ENCODE measurements around the gene TFAP2C. TPM values are rescaled to one million over a fixed set of nuclear protein-coding genes. Genes with fewer than 3 reads are reported as not detected.

TFAP2C gene
- total RNA-seq, 1 experiment from 2014 or later: 34.8 TPM

DNA sequence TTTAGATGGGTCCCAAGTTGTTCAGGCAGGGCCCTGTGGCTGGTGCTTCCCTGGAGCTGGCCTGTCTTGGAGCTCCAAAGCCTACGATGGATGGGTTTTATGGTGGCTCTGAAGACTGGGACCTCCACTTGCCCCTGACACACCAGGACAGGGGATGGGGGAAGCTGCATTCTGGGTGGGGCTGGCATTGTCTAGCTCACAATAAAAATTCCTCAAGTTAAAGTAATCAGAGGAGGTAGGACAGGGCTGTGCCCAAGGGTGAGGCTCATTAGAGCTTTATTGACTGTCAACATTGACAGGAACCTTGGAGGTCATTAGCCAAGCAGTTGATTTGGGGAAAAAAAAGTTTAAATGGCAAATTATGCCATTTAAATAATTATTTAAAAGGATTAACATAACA, 35.7 kb downstream of the TFAP2C start:
- H3K9me3 ChIP-seq (ENCODE audit: insufficient read depth, low read depth): no peaks in the 10 kb centered on the region
- H3K4me2 ChIP-seq: no peak overlapping the region
- CTCF ChIA-PET: no interaction called here

GRCh38 chr20:56665806-56666205, 36.7 kb downstream of the TFAP2C start:
- H3K4me2 ChIP-seq: no peak overlapping the region
- no peaks in the 10 kb centered on the region for H3K9me2 ChIP-seq (ENCODE audit: insufficient read depth)
- H4K20me1 ChIP-seq (ENCODE audit: insufficient read depth): no peaks in the 10 kb centered on the region
- intact Hi-C loops (cut with micrococcal nuclease; ENCODE audit: unreplicated experiment): no loop called here
- ChIA-PET CTCF (no interaction called here), POLR2A (ENCODE audit: unreplicated experiment) (no interaction called here)
- H2AFZ ChIP-seq: no peak overlapping the region
- 0 out of 2 replicates have a peak, but pooled peaks cover 6% of the 10 kb centered on the region for H3F3A ChIP-seq (ENCODE audit: insufficient read depth, low read depth)
- no peaks in the 10 kb centered on the region for H3K9me3 ChIP-seq (ENCODE audit: insufficient read depth, low read depth)
- TF ChIP-seq CTCF (conservative IDR thresholded peaks at IDR 0.05): no peak
- TF ChIP-seq EZH2 (IDR thresholded peaks at IDR 0.05; ENCODE audit: low read depth): no peak
- H3K4me3 ChIP-seq: no peak overlapping the region
- no peaks in the 10 kb centered on the region for H3K36me3 ChIP-seq (ENCODE audit: low read depth)
- no peak overlapping the region for H3K27ac ChIP-seq
- no TSS peak for BruUV-seq (replicated peaks)
- H3K79me2 ChIP-seq (ENCODE audit: low read depth): no peaks in the 10 kb centered on the region
- DNase-seq: no peak
- no peaks in the 10 kb centered on the region for H3K27me3 ChIP-seq (ENCODE audit: insufficient read depth, low read depth)
- no peaks in the 10 kb centered on the region for H3K4me1 ChIP-seq (replicated peaks; ENCODE audit: insufficient read depth)

More for the DNA sequence above, 35.7 kb downstream of the TFAP2C start:
- Histone ChIP-seq H3K27me3 (ENCODE audit: insufficient read depth, low read depth) (no peaks in the 10 kb centered on the region), H3K9me2 (ENCODE audit: insufficient read depth) (no peaks in the 10 kb centered on the region), H3F3A (ENCODE audit: insufficient read depth, low read depth) (0 out of 2 replicates have a peak, but pooled peaks cover 3% of the 10 kb centered on the region), H3K36me3 (ENCODE audit: low read depth) (no peaks in the 10 kb centered on the region), H4K20me1 (ENCODE audit: insufficient read depth) (no peaks in the 10 kb centered on the region), H3K27ac (no peak overlapping the region), H2AFZ (no peak overlapping the region), H3K4me3 (no peak overlapping the region), H3K4me1 (replicated peaks; ENCODE audit: insufficient read depth) (no peaks in the 10 kb centered on the region), H3K79me2 (ENCODE audit: low read depth) (no peaks in the 10 kb centered on the region)
- intact Hi-C loops (cut with micrococcal nuclease; ENCODE audit: unreplicated experiment): no loop called here
- no peak for TF ChIP-seq CTCF (conservative IDR thresholded peaks at IDR 0.05)
- TF ChIP-seq EZH2 (IDR thresholded peaks at IDR 0.05; ENCODE audit: low read depth): no peak
- no TSS peak for BruUV-seq (replicated peaks)
- DNase-seq: no peak
- POLR2A ChIA-PET (ENCODE audit: unreplicated experiment): no interaction called here

GRCh38 chr20:56673450-56673849, 44.3 kb downstream of the TFAP2C start:
- Histone ChIP-seq H3K9me2 (ENCODE audit: insufficient read depth) (no peaks in the 10 kb centered on the region), H4K20me1 (ENCODE audit: insufficient read depth) (no peaks in the 10 kb centered on the region), H3K79me2 (ENCODE audit: low read depth) (no peaks in the 10 kb centered on the region), H3K4me2 (no peak overlapping the region), H3K27ac (no peak overlapping the region), H3K4me3 (no peak overlapping the region), H3F3A (ENCODE audit: insufficient read depth, low read depth) (peaks cover 12% of the 10 kb centered on the region; the same call in 1 of the 2 replicates), H2AFZ (no peak overlapping the region), H3K36me3 (ENCODE audit: low read depth) (no peaks in the 10 kb centered on the region), H3K27me3 (ENCODE audit: insufficient read depth, low read depth) (no peaks in the 10 kb centered on the region), H3K9me3 (ENCODE audit: insufficient read depth, low read depth) (no peaks in the 10 kb centered on the region), H3K4me1 (replicated peaks; ENCODE audit: insufficient read depth) (no peaks in the 10 kb centered on the region)
- no peak for TF ChIP-seq CTCF (conservative IDR thresholded peaks at IDR 0.05)
- no peak for TF ChIP-seq EZH2 (IDR thresholded peaks at IDR 0.05; ENCODE audit: low read depth)
- CTCF ChIA-PET: no interaction called here
- BruUV-seq (replicated peaks): no TSS peak
- no peak for DNase-seq
- POLR2A ChIA-PET (ENCODE audit: unreplicated experiment): no interaction called here
- intact Hi-C loops (cut with micrococcal nuclease; ENCODE audit: unreplicated experiment): no loop called here
